DMS153 treated with DMSO at 0.1 percent for 48 hours (cell line): Measurements from ENCODE around the gene AHCYL2.
"Not testable (repeated sequence)": the region's sequence is repeated elsewhere in the genome, so short reads cannot be mapped to it uniquely, and the experiment has no call there.

Experiments
- DNase-seq: peaks from one replicate; lab custom pipeline; 2025; ENCODE audit not compliant: unreplicated experiment; lab: John Stamatoyannopoulos, UW

AHCYL2 gene

GRCh38 chr7:129282865-129283264 lies 58.0 kb downstream of the AHCYL2 start:
- DNase-seq: no peak

GRCh38 chr7:129283936-129284335 lies 59.1 kb downstream of the AHCYL2 start:
- no peak for DNase-seq

- no peak for DNase-seq
These were observed 60.3 kb downstream of the AHCYL2 start for GRCh38 chr7:129285111-129285510.

GRCh38 chr7:129292861-129293260 lies 68.0 kb downstream of the AHCYL2 start:
- no peak for DNase-seq

- DNase-seq: no peak
These were observed 70.2 kb downstream of the AHCYL2 start for GRCh38 chr7:129295015-129295423.

- peak; percentile 14 for DNase-seq
These were observed 73.6 kb downstream of the AHCYL2 start for GRCh38 chr7:129298268-129298893.

GRCh38 chr7:129299889-129300288 lies 75.1 kb downstream of the AHCYL2 start:
- DNase-seq: no peak

- DNase-seq: not testable (repeated sequence)
These were observed 75.5 kb downstream of the AHCYL2 start for GRCh38 chr7:129300299-129300698.

GRCh38 chr7:129307592-129307991 lies 82.8 kb downstream of the AHCYL2 start:
- no peak for DNase-seq

GRCh38 chr7:129308047-129308446 lies 83.2 kb downstream of the AHCYL2 start:
- no peak for DNase-seq

GRCh38 chr7:129311429-129311828 lies 86.6 kb downstream of the AHCYL2 start:
- DNase-seq: no peak

GRCh38 chr7:129313282-129313681 lies 88.5 kb downstream of the AHCYL2 start:
- DNase-seq: no peak

GRCh38 chr7:129315960-129316359 lies 91.1 kb downstream of the AHCYL2 start:
- DNase-seq: no peak

- DNase-seq: no peak
These were observed 92.6 kb downstream of the AHCYL2 start for GRCh38 chr7:129317450-129317849.

- no peak for DNase-seq
These were observed 102.2 kb downstream of the AHCYL2 start for GRCh38 chr7:129327076-129327475.

GRCh38 chr7:129332254-129333035 lies 107.6 kb downstream of the AHCYL2 start:
- no peak for DNase-seq

GRCh38 chr7:129334473-129334872 lies 109.6 kb downstream of the AHCYL2 start:
- no peak for DNase-seq

- no peak for DNase-seq
These were observed 113.6 kb downstream of the AHCYL2 start for GRCh38 chr7:129338450-129338849.

- no peak for DNase-seq
These were observed 116.4 kb downstream of the AHCYL2 start for GRCh38 chr7:129341212-129341611.

- DNase-seq: no peak
These were observed 117.3 kb downstream of the AHCYL2 start for GRCh38 chr7:129341816-129342806.

- DNase-seq: peak; percentile 40
These were observed 118.4 kb downstream of the AHCYL2 start for GRCh38 chr7:129343099-129343700.
